Glomerular visceral epithelial cell (primary cell): ENCODE measurements around the gene DUSP19.

ENCODE experiments used
- DNase-seq: peaks from one replicate; pipeline ENCODE4 v3.0.0-alpha.2; 2016; ENCODE audit errors: extremely low spot score

Gene DUSP19

GRCh38 chr2:183124957-183125255 lies 46.4 kb downstream of the DUSP19 start:
- no peak for DNase-seq

GRCh38 chr2:183125659-183126341 lies 47.3 kb downstream of the DUSP19 start:
- DNase-seq = no peak

- peak; percentile 30 for DNase-seq
These were observed 48.1 kb downstream of the DUSP19 start for GRCh38 chr2:183126635-183127034.

GRCh38 chr2:183134016-183134415 lies 55.5 kb downstream of the DUSP19 start:
- DNase-seq = no peak

GRCh38 chr2:183148955-183149354 lies 70.4 kb downstream of the DUSP19 start:
- no peak for DNase-seq

- DNase-seq = no peak
These were observed 70.9 kb downstream of the DUSP19 start for GRCh38 chr2:183149489-183149888.
